ENCODE results near the gene SORCS3.

GRCh38 chr10:104608091-104608828 lies 32.8 kb upstream of the SORCS3 start:
- TF ChIP-seq CTCF (IDR thresholded peaks at IDR 0.05; ENCODE audit: borderline replicate concordance, extremely low read depth, low read length, poor library complexity, severe bottlenecking) (no peak), EZH2 (IDR thresholded peaks at IDR 0.05; ENCODE audit: borderline replicate concordance, low read depth, low read length, severe bottlenecking) (no peak)
